ENCODE results near the gene TMCO5A.

DNA sequence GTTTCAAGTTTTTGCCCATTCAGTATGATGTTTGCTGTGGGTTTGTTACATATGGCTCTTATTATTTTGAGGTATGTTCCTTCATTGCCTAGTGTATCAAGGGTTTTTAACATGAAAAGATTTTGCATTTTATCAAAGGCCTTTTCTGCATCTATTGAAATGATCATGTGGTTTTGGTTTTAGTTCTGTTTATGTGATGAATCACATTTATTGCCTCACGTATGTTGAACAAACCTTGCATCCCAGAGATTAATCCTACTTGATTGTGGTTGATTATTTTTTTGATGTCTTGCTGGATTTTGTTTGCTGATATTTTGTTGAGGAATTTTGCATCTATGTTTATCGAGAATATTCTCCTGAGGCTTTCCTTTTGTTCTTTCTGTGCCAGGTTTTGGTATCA, 39.4 kb downstream of the TMCO5A start:
- TF ChIP-seq POLR2AphosphoS5 (IDR thresholded peaks at IDR 0.05; ENCODE audit: low read depth, low read length) = no peak
- TF ChIP-seq, protein P1, sequence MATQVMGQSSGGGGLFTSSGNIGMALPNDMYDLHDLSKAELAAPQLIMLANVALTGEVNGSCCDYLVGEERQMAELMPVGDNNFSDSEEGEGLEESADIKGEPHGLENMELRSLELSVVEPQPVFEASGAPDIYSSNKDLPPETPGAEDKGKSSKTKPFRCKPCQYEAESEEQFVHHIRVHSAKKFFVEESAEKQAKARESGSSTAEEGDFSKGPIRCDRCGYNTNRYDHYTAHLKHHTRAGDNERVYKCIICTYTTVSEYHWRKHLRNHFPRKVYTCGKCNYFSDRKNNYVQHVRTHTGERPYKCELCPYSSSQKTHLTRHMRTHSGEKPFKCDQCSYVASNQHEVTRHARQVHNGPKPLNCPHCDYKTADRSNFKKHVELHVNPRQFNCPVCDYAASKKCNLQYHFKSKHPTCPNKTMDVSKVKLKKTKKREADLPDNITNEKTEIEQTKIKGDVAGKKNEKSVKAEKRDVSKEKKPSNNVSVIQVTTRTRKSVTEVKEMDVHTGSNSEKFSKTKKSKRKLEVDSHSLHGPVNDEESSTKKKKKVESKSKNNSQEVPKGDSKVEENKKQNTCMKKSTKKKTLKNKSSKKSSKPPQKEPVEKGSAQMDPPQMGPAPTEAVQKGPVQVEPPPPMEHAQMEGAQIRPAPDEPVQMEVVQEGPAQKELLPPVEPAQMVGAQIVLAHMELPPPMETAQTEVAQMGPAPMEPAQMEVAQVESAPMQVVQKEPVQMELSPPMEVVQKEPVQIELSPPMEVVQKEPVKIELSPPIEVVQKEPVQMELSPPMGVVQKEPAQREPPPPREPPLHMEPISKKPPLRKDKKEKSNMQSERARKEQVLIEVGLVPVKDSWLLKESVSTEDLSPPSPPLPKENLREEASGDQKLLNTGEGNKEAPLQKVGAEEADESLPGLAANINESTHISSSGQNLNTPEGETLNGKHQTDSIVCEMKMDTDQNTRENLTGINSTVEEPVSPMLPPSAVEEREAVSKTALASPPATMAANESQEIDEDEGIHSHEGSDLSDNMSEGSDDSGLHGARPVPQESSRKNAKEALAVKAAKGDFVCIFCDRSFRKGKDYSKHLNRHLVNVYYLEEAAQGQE (IDR thresholded peaks at IDR 0.05; ENCODE audit: insufficient read depth in 1 of 2, low read depth in 2 of 2, low read length in 2 of 2) = no peak

All from PFSK-1 (cell line).